Lower leg skin (tissue), 3 donors: ENCODE measurements around the gene CIPC.

Experiments
- CTCF ChIP-seq, 3 donors: fragments of 450-650 bp; IDR thresholded peaks; one replicate each; pipeline ENCODE4 v1.5.1; 2016; ENCODE audit warnings: antibody characterized with exemption in 3 of 3, mild to moderate bottlenecking in 3 of 3, moderate library complexity in 2 of 3
- POLR2A ChIP-seq, 2 donors: fragments of 450-650 bp; IDR thresholded peaks; one replicate each; pipeline ENCODE4 v1.6.1; 2016 to 2017; ENCODE audit warnings: antibody characterized with exemption in 2 of 2, mild to moderate bottlenecking in 1 of 2, moderate library complexity in 1 of 2

- TF ChIP-seq CTCF (IDR thresholded peaks at IDR 0.05) (no peak), POLR2A (IDR thresholded peaks at IDR 0.05) (no peak)
Observed at GRCh38 chr14:77108753-77109152, 10.7 kb downstream of the CIPC start.
